ENCODE data around the gene PRDM5.

The PRDM5 gene

DNA sequence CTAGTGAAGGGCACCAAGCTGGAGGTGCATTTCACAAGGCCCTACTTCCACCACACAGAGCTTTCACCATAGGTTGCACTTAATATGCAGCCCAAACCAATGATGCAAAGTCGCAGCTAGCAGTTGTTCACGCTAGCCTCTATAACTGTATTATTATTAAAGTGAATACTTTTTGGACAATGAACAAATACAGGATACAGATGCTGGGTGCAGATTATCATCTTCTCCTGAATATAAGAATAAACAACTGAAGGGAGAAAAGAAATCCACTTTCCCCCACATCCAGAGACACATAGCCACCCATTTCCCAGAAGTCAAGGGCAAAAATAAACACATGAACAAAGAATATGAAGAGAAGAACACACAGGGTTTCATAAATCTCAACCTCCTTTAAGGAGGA, 107.2 kb downstream of the PRDM5 start:
- no peak for DNase-seq

GRCh38 chr4:120814886-120815285, 107.6 kb downstream of the PRDM5 start:
- DNase-seq: no peak

DNA sequence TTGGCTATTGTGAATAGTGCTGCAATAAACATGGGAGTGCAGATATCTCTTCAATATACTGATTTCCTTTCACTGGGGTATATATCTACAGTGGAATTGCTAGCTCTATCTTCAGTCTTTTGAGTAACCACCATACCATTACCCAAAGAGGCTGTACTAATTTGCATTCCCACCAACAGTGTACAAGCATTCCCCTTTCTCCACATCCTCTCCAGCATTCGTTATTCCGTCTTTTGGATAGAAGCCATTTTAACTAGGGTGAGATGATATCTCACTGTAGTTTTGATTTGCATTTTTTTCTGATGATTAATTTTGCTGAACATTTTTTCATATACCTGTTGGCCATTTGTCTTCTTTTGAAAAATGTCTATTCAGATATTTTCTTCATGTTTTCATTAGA, 110.3 kb downstream of the PRDM5 start:
- DNase-seq: no peak

GRCh38 chr4:120809518-120809917, 113.0 kb downstream of the PRDM5 start:
- DNase-seq: no peak

- DNase-seq: no peak
These were observed 113.9 kb downstream of the PRDM5 start for GRCh38 chr4:120808475-120809141.

DNA sequence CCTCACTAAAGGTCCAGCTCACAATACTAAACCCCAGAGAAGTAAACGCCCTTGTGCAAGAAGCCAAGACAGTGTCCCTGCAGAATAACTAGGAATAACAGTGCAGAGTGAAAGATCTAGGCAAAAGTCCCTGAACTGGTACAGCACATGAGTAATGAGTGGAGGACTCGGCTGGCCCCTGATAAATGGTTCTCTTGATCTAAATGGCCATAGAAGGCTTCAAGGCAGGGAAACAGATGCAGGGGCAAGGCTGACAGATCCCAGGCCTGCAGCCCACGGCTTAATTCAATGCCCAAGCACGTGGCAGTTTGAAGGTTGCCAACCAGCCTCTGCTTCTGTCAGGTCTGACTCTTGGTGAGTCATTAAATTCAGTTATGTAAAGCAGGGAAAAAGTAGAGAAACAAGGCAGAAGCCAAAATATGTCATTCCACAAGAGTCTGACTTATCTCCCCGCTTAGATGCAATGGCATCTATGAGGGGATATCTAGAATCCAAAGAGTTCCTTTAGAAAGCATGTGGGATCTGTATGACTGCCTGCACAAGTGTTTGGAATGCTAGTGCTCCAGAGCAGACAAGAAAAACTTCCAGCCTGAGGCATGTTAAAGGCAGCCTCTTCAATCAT, 121.3 kb downstream of the PRDM5 start:
- no peak for DNase-seq

DNA sequence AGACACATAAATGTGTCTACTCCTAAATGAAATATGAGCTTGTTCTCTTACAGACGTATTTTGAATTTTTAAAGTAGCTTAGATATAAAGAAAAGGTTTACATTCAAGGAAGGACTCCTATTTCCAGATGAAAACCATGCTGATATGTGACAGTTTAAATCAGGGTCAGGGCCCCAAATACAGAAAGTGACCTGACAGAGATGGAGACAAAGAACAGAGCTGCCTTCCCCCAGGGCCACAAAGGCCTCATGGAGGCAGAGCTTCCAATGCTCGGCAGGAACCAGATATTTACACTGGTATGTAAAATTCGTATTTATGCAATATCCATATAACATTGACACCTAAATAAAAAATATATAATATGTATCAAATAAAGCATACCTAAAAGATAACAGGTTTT, 124.0 kb downstream of the PRDM5 start:
- DNase-seq: no peak

DNA sequence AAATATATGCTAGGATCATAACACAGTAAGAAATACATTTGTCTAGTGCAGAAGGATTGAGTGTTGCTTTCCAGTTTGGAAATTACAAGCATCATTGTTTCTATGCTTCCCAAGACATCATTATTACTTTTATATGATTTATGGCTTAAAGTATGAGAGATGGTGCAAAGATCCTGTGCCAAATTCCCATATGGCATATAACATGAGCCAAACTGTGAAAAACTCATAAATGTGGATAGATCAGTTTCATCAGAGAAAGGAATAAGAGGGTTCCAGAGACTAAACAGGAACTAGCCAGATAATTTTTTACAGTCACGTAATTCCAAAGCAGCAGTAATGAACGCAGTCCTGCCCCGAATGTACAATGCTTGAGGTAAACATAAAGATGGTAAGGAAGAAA, 126.3 kb downstream of the PRDM5 start:
- no peak for DNase-seq

DNA sequence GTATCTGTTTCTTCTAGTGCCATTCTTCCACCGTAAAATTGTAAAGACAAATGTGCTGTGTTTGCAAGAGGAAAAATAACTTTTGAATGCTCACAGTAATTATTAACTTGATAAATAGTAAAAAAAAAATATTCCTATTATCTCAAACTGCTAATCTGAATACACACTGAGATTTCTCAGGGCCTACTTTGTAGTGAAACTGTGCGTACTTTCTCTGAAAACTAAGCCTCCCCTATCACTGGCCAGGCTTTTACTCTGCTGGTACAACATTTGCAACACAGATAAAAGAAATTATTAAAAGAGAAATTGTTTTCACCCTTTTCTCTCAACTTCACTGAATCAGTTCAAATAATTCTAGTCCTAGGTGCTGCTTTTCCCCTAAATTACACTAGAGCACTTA, 137.3 kb downstream of the PRDM5 start:
- DNase-seq: no peak

- no peak for DNase-seq
These were observed 145.1 kb downstream of the PRDM5 start for GRCh38 chr4:120777459-120777858.

GRCh38 chr4:120775431-120775830, 147.1 kb downstream of the PRDM5 start:
- no peak for DNase-seq

DNA sequence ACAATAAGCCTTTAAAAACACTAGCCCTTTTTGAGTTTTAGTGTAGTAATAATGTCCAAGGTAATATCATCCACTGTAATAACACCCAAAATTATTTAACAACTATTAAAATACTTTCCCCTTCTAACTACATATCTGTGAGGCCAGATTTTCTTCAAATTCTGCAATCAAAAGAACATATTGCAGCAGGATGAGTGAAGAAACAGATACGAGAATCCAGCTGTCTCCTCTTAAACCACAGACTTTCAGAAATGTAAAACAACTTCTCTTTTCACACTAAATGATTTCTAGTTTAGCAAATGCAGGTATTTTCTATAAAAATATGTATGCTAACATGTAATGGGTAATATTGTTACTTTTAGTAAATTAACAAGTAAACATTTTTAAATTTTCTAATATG, 148.9 kb downstream of the PRDM5 start:
- DNase-seq: no peak

DNA sequence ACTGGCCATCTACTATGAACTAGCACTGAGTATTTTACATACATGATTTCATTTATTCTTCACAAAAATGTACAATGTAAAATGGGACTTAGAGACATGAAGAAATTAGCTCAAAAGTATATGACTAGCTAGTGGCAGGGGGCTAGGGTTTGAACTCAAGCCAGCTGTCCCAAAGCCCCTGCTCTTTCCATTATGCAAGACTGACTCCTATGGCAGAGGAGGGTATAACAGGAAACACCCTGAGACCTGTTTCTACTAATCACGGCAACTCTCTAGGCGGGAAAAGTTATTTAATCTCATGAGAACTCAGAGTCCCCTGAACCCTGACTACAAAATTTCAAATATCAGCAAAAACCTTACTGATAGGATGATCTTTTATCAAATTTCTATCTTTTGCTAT, 150.6 kb downstream of the PRDM5 start:
- no peak for DNase-seq

- no peak for DNase-seq
These were observed 151.6 kb downstream of the PRDM5 start for GRCh38 chr4:120770897-120771296.

- DNase-seq: no peak
These were observed 153.3 kb downstream of the PRDM5 start for GRCh38 chr4:120769227-120769626.

DNA sequence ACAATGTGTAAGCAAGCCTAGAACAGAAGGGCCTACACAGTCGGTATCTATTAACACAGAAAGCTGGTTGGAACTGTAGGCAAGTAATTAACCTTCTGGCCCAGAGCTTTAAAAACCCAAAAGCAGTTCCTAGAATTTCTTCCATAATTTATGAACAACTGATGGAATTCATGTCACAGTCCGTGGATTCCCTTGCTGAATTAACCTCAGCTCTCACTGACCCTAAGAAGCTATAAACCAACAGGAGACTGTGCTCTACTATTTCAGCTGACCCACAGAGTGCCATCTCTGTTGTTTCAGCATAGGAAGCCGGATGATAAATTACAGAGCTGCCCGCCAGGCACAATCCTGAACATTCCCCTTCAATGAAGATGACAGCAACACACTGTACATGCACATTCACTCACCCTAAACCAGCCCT, 157.3 kb downstream of the PRDM5 start:
- no peak for DNase-seq

DNA sequence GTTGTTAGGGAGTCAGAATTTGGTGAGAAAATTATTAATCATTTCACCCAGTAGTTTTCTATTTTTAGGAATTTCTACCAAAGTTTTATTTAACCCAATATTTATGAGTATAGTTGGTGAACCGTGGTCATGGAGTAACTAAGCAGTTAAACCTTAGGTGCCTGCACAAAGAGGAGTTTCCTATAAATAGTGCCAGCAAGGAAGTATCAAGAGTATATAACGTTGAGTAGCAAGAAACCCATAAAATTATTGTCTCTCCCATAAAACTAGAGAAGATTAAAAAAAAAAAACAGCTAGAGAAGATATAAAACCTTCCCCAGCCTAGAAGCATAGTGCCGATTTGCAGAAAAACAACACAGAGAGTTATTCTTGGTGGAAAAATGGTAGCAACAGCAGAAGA, 158.9 kb downstream of the PRDM5 start:
- no peak for DNase-seq

- DNase-seq: no peak
These were observed 161.5 kb downstream of the PRDM5 start for GRCh38 chr4:120761070-120761469.

GRCh38 chr4:120760047-120760446, 162.5 kb downstream of the PRDM5 start:
- DNase-seq: no peak

GRCh38 chr4:120755864-120756263, 166.7 kb downstream of the PRDM5 start:
- DNase-seq: no peak

- DNase-seq: no peak
These were observed 167.9 kb downstream of the PRDM5 start for GRCh38 chr4:120754590-120754989.

DNA sequence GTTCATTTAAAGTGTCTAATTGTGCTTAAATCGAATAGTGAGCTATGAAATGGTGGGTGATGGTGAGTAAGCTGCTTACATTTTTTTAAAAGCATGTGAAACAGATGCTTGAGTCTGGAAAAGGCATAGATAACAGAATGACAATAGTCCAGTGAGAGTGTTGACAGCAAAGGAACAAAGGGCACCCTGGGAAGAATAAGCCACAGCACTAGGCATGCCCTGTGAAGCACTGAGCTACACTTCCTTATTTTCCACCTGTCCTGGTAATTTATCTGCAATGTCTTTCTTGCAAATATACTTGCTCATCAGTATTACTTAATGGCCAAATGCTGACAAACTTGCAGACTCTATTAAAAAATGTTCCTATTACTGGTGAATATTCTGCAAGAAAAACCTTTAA, 168.7 kb downstream of the PRDM5 start:
- DNase-seq: no peak

DNA sequence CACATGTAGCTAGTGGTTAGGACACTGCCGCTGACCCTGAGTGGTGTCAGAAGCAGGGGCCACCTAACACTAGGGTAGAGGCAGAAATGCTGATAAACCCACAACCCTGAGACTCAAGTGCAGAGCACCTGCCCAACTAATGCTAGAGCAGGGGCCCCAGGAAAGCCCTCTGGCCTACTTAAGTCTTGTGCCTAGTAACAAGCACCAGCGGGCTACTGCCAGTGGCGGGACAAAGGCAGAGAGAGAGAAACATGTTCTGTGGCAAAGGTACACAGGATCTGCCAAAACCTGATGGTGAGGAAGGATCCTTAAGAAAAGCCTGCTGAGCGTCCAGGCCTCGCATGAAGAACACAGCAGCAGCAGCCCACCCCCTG, 172.4 kb downstream of the PRDM5 start:
- no peak for DNase-seq

GRCh38 chr4:120749445-120750151, 172.9 kb downstream of the PRDM5 start:
- DNase-seq: no peak
